A673 (cell line): ENCODE data around the gene KCNMB1. TPM values are rescaled to one million over a fixed set of nuclear protein-coding genes. Genes with fewer than 3 reads are reported as not detected.

Experiments
- BruUV-seq: library from RNA; stranded (reverse); fragments of 400-500 nt; replicated peaks from 2 replicates; lab custom pipeline; 2021; lab: Mats Ljungman, UMichigan
- CTCF ChIA-PET: fragments of 300-600 bp; sonication (Branson Sonifier 250); formaldehyde crosslinking; loops from one replicate; lab custom pipeline; 2022; ENCODE audit warnings: antibody characterized with exemption; lab: Charles Lee
- POLR2A ChIA-PET: fragments of 300-600 bp; sonication (Branson Sonifier 250); formaldehyde crosslinking; loops from one replicate; lab custom pipeline; 2022; ENCODE audit warnings: antibody characterized with exemption; ENCODE audit not compliant: low non-redundant PET; lab: Charles Lee
- DNase-seq: peaks from one replicate; pipeline ENCODE4 v3.0.0-alpha.2; 2015; ENCODE audit warnings: low spot score
- H3K27ac ChIP-seq: fragments of 200-600 bp; sonication (generic); 2 replicates; pipeline ENCODE4 v1.5.1; 2016; ENCODE audit warnings: mixed run types, low read depth, mild to moderate bottlenecking, mixed read lengths, antibody characterized with exemption, low read length; ENCODE audit not compliant: poor library complexity, severe bottlenecking
- H3K27me3 ChIP-seq: fragments of 200-600 bp; sonication (generic); replicated peaks from 2 replicates; pipeline ENCODE4 v1.6.1; 2017; ENCODE audit warnings: mixed run types, low read depth, mild to moderate bottlenecking, mixed read lengths, antibody characterized with exemption, low read length; ENCODE audit not compliant: insufficient read depth, poor library complexity
- H3K36me3 ChIP-seq: fragments of 200-600 bp; sonication (generic); 2 replicates; pipeline ENCODE4 v1.6.1; 2016; ENCODE audit warnings: mixed run types, mild to moderate bottlenecking, mixed read lengths, antibody characterized with exemption, low read length; ENCODE audit not compliant: insufficient read depth, poor library complexity, severe bottlenecking
- H3K4me1 ChIP-seq: fragments of 200-600 bp; sonication (generic); 2 replicates; pipeline ENCODE4 v1.6.1; 2017; ENCODE audit warnings: mixed run types, mild to moderate bottlenecking, mixed read lengths, antibody characterized with exemption, low read length; ENCODE audit not compliant: insufficient read depth, poor library complexity, severe bottlenecking
- H3K4me3 ChIP-seq: fragments of 200-600 bp; sonication (generic); 2 replicates; pipeline ENCODE4 v1.5.1; 2016; ENCODE audit warnings: low read depth, mixed run types, mild to moderate bottlenecking, mixed read lengths, low read length; ENCODE audit not compliant: poor library complexity, severe bottlenecking
- H3K9me3 ChIP-seq: fragments of 200-600 bp; sonication (generic); 2 replicates; pipeline ENCODE4 v1.6.1; 2016; ENCODE audit warnings: mixed run types, low read depth, mild to moderate bottlenecking, mixed read lengths, antibody characterized with exemption, low read length; ENCODE audit not compliant: poor library complexity, severe bottlenecking
- EZH2 ChIP-seq: fragments of 200-600 bp; sonication (generic); IDR thresholded peaks from 2 replicates; pipeline ENCODE4 v1.6.1; 2017; ENCODE audit warnings: borderline replicate concordance, low read depth, mild to moderate bottlenecking, mixed read lengths, antibody characterized with exemption, low read length; ENCODE audit not compliant: poor library complexity, severe bottlenecking
- intact Hi-C: fragments of 100-400 bp; cut with micrococcal nuclease; formaldehyde crosslinking; loops from one replicate; pipeline ENCODE4 v1.10.0; 2022; ENCODE audit not compliant: unreplicated experiment
- total RNA-seq: library from RNA; stranded (reverse); gene quantifications from 2 replicates; pipeline ENCODE4 v1.2.3, GENCODE V29; 2021
- TF ChIP-seq, protein P1 (sequence below): fragments of 300-800, 200-600 bp; sonication (generic); conservative IDR thresholded peaks from 2 replicates; pipeline ENCODE4 v1.5.1; 2017; ENCODE audit warnings: low read depth, mild to moderate bottlenecking, antibody characterized with exemption, low read length, moderate library complexity, mixed read lengths

The KCNMB1 gene
- total RNA-seq, 1 experiment from 2014 or later = not detected

- no TSS peak for BruUV-seq
- Histone ChIP-seq H3K27ac (no peak overlapping the region), H3K4me3 (no peak overlapping the region), H3K36me3 (no peaks in the 10 kb centered on the region), H3K4me1 (no peaks in the 10 kb centered on the region), H3K9me3 (no peaks in the 10 kb centered on the region), H3K27me3 (no peaks in the 10 kb centered on the region)
- intact Hi-C loops = no loop called here
- POLR2A ChIA-PET = no interaction called here
- CTCF ChIA-PET = no interaction called here
- TF ChIP-seq EZH2 = no peak
- TF ChIP-seq, protein P1, sequence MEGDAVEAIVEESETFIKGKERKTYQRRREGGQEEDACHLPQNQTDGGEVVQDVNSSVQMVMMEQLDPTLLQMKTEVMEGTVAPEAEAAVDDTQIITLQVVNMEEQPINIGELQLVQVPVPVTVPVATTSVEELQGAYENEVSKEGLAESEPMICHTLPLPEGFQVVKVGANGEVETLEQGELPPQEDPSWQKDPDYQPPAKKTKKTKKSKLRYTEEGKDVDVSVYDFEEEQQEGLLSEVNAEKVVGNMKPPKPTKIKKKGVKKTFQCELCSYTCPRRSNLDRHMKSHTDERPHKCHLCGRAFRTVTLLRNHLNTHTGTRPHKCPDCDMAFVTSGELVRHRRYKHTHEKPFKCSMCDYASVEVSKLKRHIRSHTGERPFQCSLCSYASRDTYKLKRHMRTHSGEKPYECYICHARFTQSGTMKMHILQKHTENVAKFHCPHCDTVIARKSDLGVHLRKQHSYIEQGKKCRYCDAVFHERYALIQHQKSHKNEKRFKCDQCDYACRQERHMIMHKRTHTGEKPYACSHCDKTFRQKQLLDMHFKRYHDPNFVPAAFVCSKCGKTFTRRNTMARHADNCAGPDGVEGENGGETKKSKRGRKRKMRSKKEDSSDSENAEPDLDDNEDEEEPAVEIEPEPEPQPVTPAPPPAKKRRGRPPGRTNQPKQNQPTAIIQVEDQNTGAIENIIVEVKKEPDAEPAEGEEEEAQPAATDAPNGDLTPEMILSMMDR = no peak
- DNase-seq = no peak
Measured at GRCh38 chr5:170383227-170383626, 5.9 kb downstream of the KCNMB1 start.

GRCh38 chr5:170382790-170383189 lies 6.4 kb downstream of the KCNMB1 start:
- TF ChIP-seq EZH2 = no peak
- TF ChIP-seq, protein P1 = no peak
- Histone ChIP-seq H3K36me3 (no peaks in the 10 kb centered on the region), H3K4me1 (no peaks in the 10 kb centered on the region), H3K9me3 (no peaks in the 10 kb centered on the region), H3K27ac (no peak overlapping the region), H3K4me3 (no peak overlapping the region), H3K27me3 (no peaks in the 10 kb centered on the region)
- no TSS peak for BruUV-seq
- intact Hi-C loops = no loop called here
- POLR2A ChIA-PET = no interaction called here
- DNase-seq = no peak
- CTCF ChIA-PET = no interaction called here

DNA sequence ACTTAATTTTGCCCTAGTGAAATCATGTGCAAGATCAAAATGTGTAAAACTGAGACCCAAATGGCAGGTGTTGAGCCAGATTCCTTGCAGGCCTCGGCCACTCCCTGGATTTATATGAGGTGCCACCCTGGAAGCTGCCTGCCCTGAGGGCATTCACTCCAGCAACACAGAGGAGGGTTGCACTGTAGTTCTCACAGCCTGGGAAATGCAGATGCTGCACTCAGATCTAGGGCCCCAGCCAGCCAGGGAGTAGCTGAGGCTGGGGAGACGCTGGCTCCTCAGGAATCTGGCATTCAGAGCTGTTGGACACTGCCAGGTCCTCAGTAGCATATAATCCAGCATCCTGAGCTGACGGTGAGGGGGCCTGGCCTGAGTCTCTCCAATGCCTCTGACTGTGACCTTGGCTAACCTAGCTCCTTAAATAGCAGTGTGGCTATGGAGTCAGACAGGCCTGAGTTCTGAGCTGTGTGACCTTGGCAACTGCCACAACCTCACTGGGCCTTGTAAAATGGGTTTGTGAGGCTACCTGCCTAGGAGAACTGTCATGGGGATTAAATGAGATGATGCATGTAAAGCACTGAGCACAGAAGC lies 8.7 kb downstream of the KCNMB1 start:
- H3K36me3 ChIP-seq = no peaks in the 10 kb centered on the region
- H3K9me3 ChIP-seq = no peaks in the 10 kb centered on the region
- ChIA-PET POLR2A (no interaction called here), CTCF (no interaction called here)
- BruUV-seq = no TSS peak
- no peak overlapping the region for H3K27ac ChIP-seq
- no peaks in the 10 kb centered on the region for H3K4me1 ChIP-seq
- no peaks in the 10 kb centered on the region for H3K27me3 ChIP-seq
- DNase-seq = no peak
- no peak overlapping the region for H3K4me3 ChIP-seq
- intact Hi-C loops = no loop called here
- TF ChIP-seq EZH2 = no peak
- TF ChIP-seq, protein P1 = no peak
